Neuronal stem cell (in vitro differentiated cells): ENCODE results near the gene OR13H1. TPM values are rescaled to one million over a fixed set of nuclear protein-coding genes. Genes with fewer than 3 reads are reported as not detected.
"Not testable (repeated sequence)": the region's sequence is repeated elsewhere in the genome, so short reads cannot be mapped to it uniquely, and the experiment has no call there.

Experiments used
- DNase-seq: peaks from one replicate; pipeline ENCODE4 v3.0.0-alpha.2; 2013; ENCODE audit warnings: low spot score
- H2AFZ ChIP-seq: one replicate; pipeline ENCODE4 v1.6.1; 2013; ENCODE audit warnings: mild to moderate bottlenecking, low read length, inconsistent platforms
- H2AK5ac ChIP-seq: 2 replicates; pipeline ENCODE4 v1.6.1; 2013; ENCODE audit warnings: low read depth, mild to moderate bottlenecking, inconsistent platforms, low read length, moderate library complexity, mixed read lengths
- H2BK120ac ChIP-seq: 2 replicates; pipeline ENCODE4 v1.6.1; 2013; ENCODE audit warnings: low read depth, mild to moderate bottlenecking, inconsistent platforms, low read length, moderate library complexity, mixed read lengths
- H2BK12ac ChIP-seq: one replicate; pipeline ENCODE4 v1.6.1; 2013; ENCODE audit warnings: low read length, inconsistent platforms
- H2BK15ac ChIP-seq: 2 replicates; pipeline ENCODE4 v1.6.1; 2013; ENCODE audit warnings: mild to moderate bottlenecking, low read length, inconsistent platforms, mixed read lengths
- H2BK5ac ChIP-seq: one replicate; pipeline ENCODE4 v1.6.1; 2013; ENCODE audit warnings: inconsistent platforms, mild to moderate bottlenecking, low read length, moderate library complexity
- H3K14ac ChIP-seq: one replicate; pipeline ENCODE4 v1.6.1; 2013; ENCODE audit warnings: low read length, inconsistent platforms
- H3K18ac ChIP-seq: 2 replicates; pipeline ENCODE4 v1.6.1; 2013; ENCODE audit warnings: low read length, inconsistent platforms
- H3K23ac ChIP-seq: 2 replicates; pipeline ENCODE4 v1.6.1; 2013; ENCODE audit warnings: low read depth, mild to moderate bottlenecking, mixed read lengths, low read length, inconsistent platforms; ENCODE audit not compliant: poor library complexity
- H3K27ac ChIP-seq: replicated peaks from 3 replicates; pipeline ENCODE4 v1.5.1; 2013; ENCODE audit warnings: low read length, inconsistent platforms
- H3K27me3 ChIP-seq, 3 experiments: 2 replicates each; pipeline ENCODE4 v1.6.1; 2013; ENCODE audit warnings: low read length in 3 of 3, mild to moderate bottlenecking in 2 of 3, inconsistent platforms in 1 of 3, low read depth in 1 of 3, mixed read lengths in 1 of 3, moderate library complexity in 1 of 3; ENCODE audit not compliant: control insufficient read depth in 3 of 3, insufficient read depth in 3 of 3
- H3K36me3 ChIP-seq, 2 donors: replicated peaks in 1 of 2; 2 replicates each; pipeline ENCODE4 v1.6.1; 2013; ENCODE audit warnings: low read length in 2 of 2; ENCODE audit not compliant: control insufficient read depth in 2 of 2, insufficient read depth in 2 of 2
- H3K4ac ChIP-seq: 2 replicates; pipeline ENCODE4 v1.6.1; 2013; ENCODE audit warnings: inconsistent platforms, mild to moderate bottlenecking, low read length, moderate library complexity
- H3K4me1 ChIP-seq, 2 donors: 1 replicate in 1 of 2; 2 replicates in 1 of 2; pipeline ENCODE4 v1.6.1; 2013; ENCODE audit warnings: low read length in 2 of 2, low read depth in 1 of 2; ENCODE audit not compliant: control insufficient read depth in 2 of 2, insufficient read depth in 1 of 2
- H3K4me2 ChIP-seq: one replicate; pipeline ENCODE4 v1.6.1; 2013; ENCODE audit warnings: mild to moderate bottlenecking, low read length, inconsistent platforms; ENCODE audit not compliant: insufficient read depth, poor library complexity, severe bottlenecking
- H3K4me3 ChIP-seq, 2 donors: 2 replicates each; pipeline ENCODE4 v1.5.1; 2013; ENCODE audit warnings: low read length in 2 of 2, mild to moderate bottlenecking in 2 of 2, inconsistent platforms in 1 of 2, moderate library complexity in 1 of 2
- H3K79me1 ChIP-seq: one replicate; pipeline ENCODE4 v1.6.1; 2013; ENCODE audit warnings: low read depth, mild to moderate bottlenecking, inconsistent platforms, low read length, moderate library complexity
- H3K9ac ChIP-seq: one replicate; pipeline ENCODE4 v1.6.1; 2013; ENCODE audit warnings: mild to moderate bottlenecking, low read depth, low read length, inconsistent platforms; ENCODE audit not compliant: poor library complexity
- H3K9me3 ChIP-seq, 2 donors: replicated peaks in 1 of 2; 2 replicates each; pipeline versions ENCODE3 to v1.6.1; 2013; ENCODE audit warnings: low read length in 2 of 2, mild to moderate bottlenecking in 2 of 2, inconsistent platforms in 1 of 2, low read depth in 1 of 2, mixed read lengths in 1 of 2, moderate library complexity in 1 of 2; ENCODE audit not compliant: control insufficient read depth in 2 of 2, insufficient read depth in 1 of 2
- H4K8ac ChIP-seq: one replicate; pipeline ENCODE4 v1.6.1; 2013; ENCODE audit warnings: low read depth, mild to moderate bottlenecking, inconsistent platforms, low read length, moderate library complexity
- H4K91ac ChIP-seq: one replicate; pipeline ENCODE4 v1.6.1; 2013; ENCODE audit warnings: low read length, low read depth, mild to moderate bottlenecking, inconsistent platforms; ENCODE audit not compliant: poor library complexity
- WGBS, 2 donors: extraction: QIAGEN DNeasy Blood & Tissue Kit; methylation state at CpG; one replicate each; pipeline ENCODE4 v1.1.7; 2013; ENCODE audit warnings: missing lambda C conversion rate in 2 of 2, mixed read lengths in 1 of 2; ENCODE audit not compliant: insufficient read length in 2 of 2, insufficient replicate concordance in 1 of 2; ENCODE audit errors: extremely low coverage in 2 of 2; 5-methylcytosine and 5-hydroxymethylcytosine counted together
- polyA plus RNA-seq, 2 experiments: library from polyadenylated mRNA; stranded (reverse); fragments of 200-250 nt; gene quantifications; one replicate each; pipeline ENCODE4 v1.2.3, GENCODE V29; 2013

Gene OR13H1, protein sequence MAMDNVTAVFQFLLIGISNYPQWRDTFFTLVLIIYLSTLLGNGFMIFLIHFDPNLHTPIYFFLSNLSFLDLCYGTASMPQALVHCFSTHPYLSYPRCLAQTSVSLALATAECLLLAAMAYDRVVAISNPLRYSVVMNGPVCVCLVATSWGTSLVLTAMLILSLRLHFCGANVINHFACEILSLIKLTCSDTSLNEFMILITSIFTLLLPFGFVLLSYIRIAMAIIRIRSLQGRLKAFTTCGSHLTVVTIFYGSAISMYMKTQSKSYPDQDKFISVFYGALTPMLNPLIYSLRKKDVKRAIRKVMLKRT
- not detected for polyA plus RNA-seq (2013, experiment 1 of 2)
- not detected for polyA plus RNA-seq (2013, experiment 2 of 2)

DNA sequence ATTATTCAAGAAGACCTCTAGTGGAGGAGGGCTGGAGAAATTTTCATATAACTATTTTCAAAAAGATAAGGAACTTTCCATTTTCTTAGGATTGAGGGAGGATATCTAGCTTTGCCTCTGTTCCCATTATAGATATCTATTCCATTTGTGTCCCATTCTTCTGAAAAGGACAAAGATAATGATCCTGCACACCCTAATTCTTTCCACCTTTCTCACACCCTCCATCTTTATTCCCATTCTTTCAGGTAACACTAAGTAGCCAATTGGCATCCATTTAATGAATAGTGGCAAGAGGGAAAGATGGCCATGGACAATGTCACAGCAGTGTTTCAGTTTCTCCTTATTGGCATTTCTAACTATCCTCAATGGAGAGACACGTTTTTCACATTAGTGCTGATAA is at the start of gene OR13H1:
OR13H1 (plus strand) TSS at position 301 of the 400 bp plus-strand sequence; CDS start at position 301, 0 bp downstream.
- Histone ChIP-seq H3K27me3 (peaks cover 0 to 12% (median 0%) of the 10 kb centered on the region in 3 experiments), H2AFZ (no peak within 1 kb of the TSS), H4K91ac (no peak within 1 kb of the TSS), H3K14ac (no peak within 1 kb of the TSS), H3K9ac (no peak within 1 kb of the TSS), H3K36me3 (no peaks in the 10 kb centered on the region), H2BK15ac (no peak within 1 kb of the TSS), H3K23ac (no peak within 1 kb of the TSS), H3K79me1 (no peaks in the 10 kb centered on the region), H2AK5ac (no peak within 1 kb of the TSS), H3K4ac (no peak within 1 kb of the TSS), H3K9me3 (no peaks in the 10 kb centered on the region), H2BK5ac (no peak within 1 kb of the TSS), H2BK12ac (no peak within 1 kb of the TSS), H3K4me1 (no peaks in the 10 kb centered on the region), H4K8ac (no peak within 1 kb of the TSS), H3K18ac (no peak within 1 kb of the TSS), H3K4me2 (no peak within 1 kb of the TSS), H3K4me3 (no peak within 1 kb of the TSS), H3K27ac (no peak within 1 kb of the TSS), H2BK120ac (no peak within 1 kb of the TSS)
- WGBS, 2 donors, result no CpG with 5 or more reads among the region's 1 CpG
- DNase-seq, result no peak

DNA sequence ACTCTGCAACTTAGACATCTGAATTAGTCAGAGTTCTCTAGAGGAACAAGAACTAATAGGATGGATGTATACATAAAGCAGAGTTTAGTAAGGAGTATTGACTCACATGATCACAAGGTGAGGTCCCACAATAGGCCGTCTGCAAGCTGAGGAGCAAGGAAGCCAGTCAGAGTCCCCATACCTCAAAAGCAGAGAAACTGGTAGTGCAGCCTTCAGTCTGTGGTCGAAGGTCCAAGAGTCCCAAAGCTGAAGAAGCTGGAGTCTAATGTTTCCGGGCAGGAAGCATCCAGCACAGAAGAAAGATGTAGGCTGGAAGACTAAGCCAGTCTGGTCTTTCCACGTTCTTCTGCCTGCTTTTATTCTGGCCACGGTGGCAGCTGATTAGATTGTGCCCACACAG is 42.3 kb upstream of the OR13H1 start:
- WGBS, 2 donors, result no CpG with 5 or more reads among the region's 5 CpGs
- not testable (repeated sequence) for H2BK12ac ChIP-seq, H3K4me3 ChIP-seq, H3K4me2 ChIP-seq, H3K18ac ChIP-seq, H4K91ac ChIP-seq, DNase-seq, H2AK5ac ChIP-seq, H3K27ac ChIP-seq, H4K8ac ChIP-seq, H3K79me1 ChIP-seq, H2BK15ac ChIP-seq, H3K4ac ChIP-seq, H3K4me1 ChIP-seq, H3K9ac ChIP-seq, H2BK120ac ChIP-seq, H2BK5ac ChIP-seq, H3K9me3 ChIP-seq, H3K23ac ChIP-seq, H3K36me3 ChIP-seq, H3K14ac ChIP-seq, H2AFZ ChIP-seq, H3K27me3 ChIP-seq

DNA sequence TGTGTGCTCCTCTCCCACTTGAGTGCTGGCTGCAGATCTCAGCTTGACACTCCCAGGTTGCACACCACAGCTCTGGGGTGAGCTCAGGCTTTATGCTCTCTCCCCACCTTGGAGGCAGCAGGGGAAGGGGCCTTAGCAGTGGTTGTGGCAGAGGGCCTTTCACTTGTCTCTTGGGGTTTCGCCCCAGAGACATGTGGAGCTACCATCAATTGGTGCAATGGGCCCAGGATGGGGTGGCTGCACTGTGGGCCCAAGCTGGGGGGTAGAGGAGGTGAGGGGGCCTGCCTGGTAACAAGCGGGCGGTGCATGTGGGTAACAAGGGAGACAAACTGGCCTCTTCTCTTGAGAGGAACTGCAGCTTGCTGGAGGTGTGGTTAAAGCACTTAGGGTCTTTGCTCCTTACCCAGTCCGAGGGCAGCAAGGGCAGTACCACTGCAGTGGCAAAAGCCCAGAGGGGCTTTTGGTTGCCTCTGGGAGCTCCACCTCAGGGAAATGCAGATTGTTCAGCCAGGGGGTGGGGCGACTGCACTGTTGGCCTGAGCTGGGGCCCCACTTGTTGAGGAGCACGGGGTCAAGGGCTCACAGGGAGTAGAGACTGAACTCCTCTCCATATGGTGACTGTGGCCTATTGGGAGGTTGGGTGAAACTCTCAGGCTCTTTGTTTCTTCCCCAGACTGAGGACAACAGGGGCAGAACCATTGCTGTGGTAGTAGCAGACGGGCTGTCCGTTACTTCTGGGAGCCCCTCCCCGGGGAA is 30.5 kb upstream of the OR13H1 start:
- Histone ChIP-seq H2BK5ac (no peak overlapping the region), H3K9ac (no peak overlapping the region), H4K8ac (no peak overlapping the region), H3K14ac (no peak overlapping the region), H3K4me2 (no peak overlapping the region), H3K27me3 (no peaks in the 10 kb centered on the region), H2BK12ac (no peak overlapping the region), H3K36me3 (no peaks in the 10 kb centered on the region), H2AFZ (no peak overlapping the region), H3K23ac (no peak overlapping the region), H3K9me3 (no peaks in the 10 kb centered on the region), H3K27ac (no peak overlapping the region), H2BK15ac (no peak overlapping the region), H3K18ac (no peak overlapping the region), H3K79me1 (no peaks in the 10 kb centered on the region), H2AK5ac (no peak overlapping the region), H3K4me3 (no peak overlapping the region), H3K4me1 (no peaks in the 10 kb centered on the region), H4K91ac (no peak overlapping the region), H3K4ac (no peak overlapping the region), H2BK120ac (no peak overlapping the region)
- WGBS, 2 donors, result no CpG with 5 or more reads among the region's 9 CpGs
- no peak for DNase-seq

DNA sequence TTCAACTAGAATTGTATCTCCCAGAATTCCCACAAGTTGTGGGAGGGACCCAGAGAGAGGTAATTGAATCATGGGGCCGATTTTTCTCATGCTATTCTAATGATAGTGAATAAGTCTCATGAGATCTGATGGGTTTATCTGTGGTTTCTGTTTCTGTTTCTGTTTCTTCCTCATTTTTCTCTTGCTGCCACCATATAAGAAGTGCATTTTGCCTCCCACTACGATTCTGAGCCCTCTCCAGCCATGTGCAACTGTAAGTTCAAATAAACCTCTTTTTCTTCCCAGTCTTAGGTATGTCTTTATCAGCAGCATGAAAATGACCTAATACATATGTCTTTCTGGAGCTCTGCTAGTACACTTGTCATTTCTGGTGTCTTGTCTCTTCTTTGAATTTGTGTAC is 22.1 kb upstream of the OR13H1 start:
- no peak overlapping the region for H3K4me3 ChIP-seq
- no peak overlapping the region for H3K4ac ChIP-seq
- no peak overlapping the region for H2BK120ac ChIP-seq
- no peak overlapping the region for H3K23ac ChIP-seq
- no peak overlapping the region for H3K14ac ChIP-seq
- no peaks in the 10 kb centered on the region for H3K36me3 ChIP-seq
- H4K8ac ChIP-seq, result no peak overlapping the region
- H2BK12ac ChIP-seq, result no peak overlapping the region
- WGBS, 2 donors, result no CpG with 5 or more reads among the region's 2 CpGs
- H3K79me1 ChIP-seq, result no peaks in the 10 kb centered on the region
- DNase-seq, result no peak
- H3K4me1 ChIP-seq, result no peaks in the 10 kb centered on the region
- no peak overlapping the region for H3K9ac ChIP-seq
- no peak overlapping the region for H2AK5ac ChIP-seq
- no peak overlapping the region for H4K91ac ChIP-seq
- no peak overlapping the region for H2BK15ac ChIP-seq
- H3K9me3 ChIP-seq, result no peaks in the 10 kb centered on the region
- no peak overlapping the region for H3K27ac ChIP-seq
- no peak overlapping the region for H2BK5ac ChIP-seq
- H2AFZ ChIP-seq, result no peak overlapping the region
- H3K4me2 ChIP-seq, result no peak overlapping the region
- no peaks in the 10 kb centered on the region for H3K27me3 ChIP-seq
- no peak overlapping the region for H3K18ac ChIP-seq
